PFSK-1 (cell line): ENCODE results near the gene KHDC3L.

Experiments
- SIN3A ChIP-seq: IDR thresholded peaks from 2 replicates; pipeline ENCODE4 v1.6.1; 2012; ENCODE audit warnings: mild to moderate bottlenecking, low read length, moderate library complexity, borderline replicate concordance; ENCODE audit not compliant: insufficient read depth
- TAF1 ChIP-seq: IDR thresholded peaks from 2 replicates; pipeline ENCODE4 v1.6.1; 2012; ENCODE audit warnings: low read length, control low read depth, borderline replicate concordance; ENCODE audit not compliant: insufficient read depth
- TF ChIP-seq, protein P1 (sequence below), 2 experiments: IDR thresholded peaks; 2 replicates each; pipeline versions ENCODE4 v1.6.1 to v1.8.0; 2011 to 2012; ENCODE audit warnings: low read depth in 2 of 2, low read length in 2 of 2, control low read depth in 1 of 2, inconsistent platforms in 1 of 2, mild to moderate bottlenecking in 1 of 2, moderate library complexity in 1 of 2; ENCODE audit not compliant: insufficient read depth in 1 of 2

DNA sequence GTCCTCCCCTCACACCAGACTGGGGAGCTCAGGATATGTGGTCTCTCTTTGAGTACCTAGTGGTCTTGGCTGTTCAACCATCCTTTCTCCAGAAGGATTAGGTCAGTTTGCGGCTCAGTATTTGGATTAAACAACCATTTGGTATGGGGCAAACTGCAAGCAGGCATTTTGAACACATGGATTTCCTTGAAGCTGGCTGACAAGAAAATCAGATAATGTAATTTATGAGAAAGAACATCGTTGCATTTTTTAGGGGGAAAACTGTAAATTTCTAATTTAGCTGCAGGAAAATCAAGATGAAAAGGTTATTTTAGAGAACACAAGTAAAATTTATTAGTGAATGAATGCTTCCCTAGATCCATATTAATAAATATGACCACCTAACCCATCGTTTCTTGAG, 33.7 kb upstream of the KHDC3L start:
- TF ChIP-seq SIN3A = no peak
- no peak for TF ChIP-seq TAF1
- TF ChIP-seq, protein P1, sequence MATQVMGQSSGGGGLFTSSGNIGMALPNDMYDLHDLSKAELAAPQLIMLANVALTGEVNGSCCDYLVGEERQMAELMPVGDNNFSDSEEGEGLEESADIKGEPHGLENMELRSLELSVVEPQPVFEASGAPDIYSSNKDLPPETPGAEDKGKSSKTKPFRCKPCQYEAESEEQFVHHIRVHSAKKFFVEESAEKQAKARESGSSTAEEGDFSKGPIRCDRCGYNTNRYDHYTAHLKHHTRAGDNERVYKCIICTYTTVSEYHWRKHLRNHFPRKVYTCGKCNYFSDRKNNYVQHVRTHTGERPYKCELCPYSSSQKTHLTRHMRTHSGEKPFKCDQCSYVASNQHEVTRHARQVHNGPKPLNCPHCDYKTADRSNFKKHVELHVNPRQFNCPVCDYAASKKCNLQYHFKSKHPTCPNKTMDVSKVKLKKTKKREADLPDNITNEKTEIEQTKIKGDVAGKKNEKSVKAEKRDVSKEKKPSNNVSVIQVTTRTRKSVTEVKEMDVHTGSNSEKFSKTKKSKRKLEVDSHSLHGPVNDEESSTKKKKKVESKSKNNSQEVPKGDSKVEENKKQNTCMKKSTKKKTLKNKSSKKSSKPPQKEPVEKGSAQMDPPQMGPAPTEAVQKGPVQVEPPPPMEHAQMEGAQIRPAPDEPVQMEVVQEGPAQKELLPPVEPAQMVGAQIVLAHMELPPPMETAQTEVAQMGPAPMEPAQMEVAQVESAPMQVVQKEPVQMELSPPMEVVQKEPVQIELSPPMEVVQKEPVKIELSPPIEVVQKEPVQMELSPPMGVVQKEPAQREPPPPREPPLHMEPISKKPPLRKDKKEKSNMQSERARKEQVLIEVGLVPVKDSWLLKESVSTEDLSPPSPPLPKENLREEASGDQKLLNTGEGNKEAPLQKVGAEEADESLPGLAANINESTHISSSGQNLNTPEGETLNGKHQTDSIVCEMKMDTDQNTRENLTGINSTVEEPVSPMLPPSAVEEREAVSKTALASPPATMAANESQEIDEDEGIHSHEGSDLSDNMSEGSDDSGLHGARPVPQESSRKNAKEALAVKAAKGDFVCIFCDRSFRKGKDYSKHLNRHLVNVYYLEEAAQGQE (IDR thresholded peaks at IDR 0.05; ENCODE audit: insufficient read depth in 1 of 2, low read depth in 2 of 2, low read length in 2 of 2) = no peak
